ENCODE results near the gene INTS11. TPM values are rescaled to one million over a fixed set of nuclear protein-coding genes. Genes with fewer than 3 reads are reported as not detected.

The INTS11 gene
- total RNA-seq, 1 experiment from 2014 or later: 142 TPM

DNA sequence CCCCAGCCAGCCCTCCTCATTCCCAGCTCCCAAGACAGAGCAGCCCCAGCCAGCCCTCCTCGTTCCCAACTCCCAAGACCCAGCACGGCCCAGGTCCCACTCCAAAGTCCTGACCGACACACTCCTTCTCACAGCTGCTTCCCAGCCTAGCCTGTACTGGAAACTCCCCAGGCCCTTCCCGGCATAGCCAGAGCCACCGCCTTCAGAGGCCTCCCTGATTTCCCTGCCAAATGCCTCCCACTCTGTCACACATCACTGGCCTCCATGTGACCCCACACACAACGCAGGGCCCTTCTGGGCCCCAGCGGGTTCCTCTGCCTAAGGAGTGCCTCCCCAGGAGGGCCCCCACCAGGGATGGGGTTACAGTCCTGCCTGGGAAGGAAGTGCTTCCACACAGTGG, 53.6 kb downstream of the INTS11 start:
- no peak for DNase-seq (ENCODE audit: low read depth)

DNA sequence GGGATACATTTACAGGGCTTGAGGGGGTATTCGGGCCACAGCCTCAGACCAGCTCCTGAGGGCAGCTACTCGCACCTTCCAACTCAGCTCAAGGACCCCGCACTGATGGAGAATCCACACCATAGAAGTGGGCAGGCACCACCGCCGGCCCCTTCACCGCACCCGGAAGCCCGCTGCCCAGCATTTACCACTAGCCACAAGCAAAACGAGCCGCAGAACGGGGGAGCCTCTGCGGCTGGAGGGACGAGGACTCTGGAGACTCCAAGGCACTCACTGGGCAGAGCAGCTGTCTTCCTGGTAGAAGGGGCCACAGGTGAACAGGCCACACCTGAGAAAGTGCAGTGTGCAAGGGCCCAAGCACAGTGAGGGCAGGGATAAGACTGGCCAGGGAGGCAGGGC, 56.2 kb downstream of the INTS11 start:
- DNase-seq (ENCODE audit: low read depth): no peak

DNA sequence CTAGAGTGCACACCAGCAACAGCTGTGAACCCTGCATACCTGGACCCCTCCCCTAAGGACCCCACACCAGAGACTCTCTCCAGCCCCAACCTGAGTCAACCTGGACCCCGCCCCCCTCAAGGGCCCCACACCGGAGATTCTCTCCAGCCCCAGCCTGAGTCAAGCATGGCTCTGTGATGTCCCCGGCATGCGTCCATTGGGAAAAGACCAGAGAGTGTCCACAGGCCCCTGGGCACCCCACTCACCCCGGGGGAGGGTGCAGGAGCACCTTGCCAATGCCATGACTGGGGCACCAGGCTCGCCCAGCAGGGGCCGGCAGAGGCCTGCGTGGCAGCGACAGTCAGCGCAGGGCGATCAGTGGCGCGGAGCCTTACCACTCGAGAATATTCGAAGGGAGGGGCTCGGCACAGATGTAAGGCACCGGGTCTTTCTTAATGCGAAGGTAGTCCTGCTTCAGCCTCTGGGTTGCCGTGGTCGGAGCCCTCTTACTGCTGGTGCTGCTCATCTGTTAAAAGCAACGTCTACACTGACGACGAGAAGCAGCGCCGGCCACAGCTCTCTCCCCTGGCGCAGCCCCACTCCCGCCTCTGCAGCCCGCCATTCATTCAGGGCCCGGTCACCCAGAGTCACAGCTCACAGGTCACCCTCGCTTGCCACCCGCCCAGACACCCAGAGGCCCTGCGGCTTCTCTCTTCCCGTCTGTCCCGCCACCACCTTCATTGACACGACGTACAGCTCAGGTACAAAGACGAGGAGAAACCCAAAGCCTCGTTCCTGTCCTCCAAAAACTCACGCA, 56.8 kb downstream of the INTS11 start:
- no peak for DNase-seq (ENCODE audit: low read depth)

DNA sequence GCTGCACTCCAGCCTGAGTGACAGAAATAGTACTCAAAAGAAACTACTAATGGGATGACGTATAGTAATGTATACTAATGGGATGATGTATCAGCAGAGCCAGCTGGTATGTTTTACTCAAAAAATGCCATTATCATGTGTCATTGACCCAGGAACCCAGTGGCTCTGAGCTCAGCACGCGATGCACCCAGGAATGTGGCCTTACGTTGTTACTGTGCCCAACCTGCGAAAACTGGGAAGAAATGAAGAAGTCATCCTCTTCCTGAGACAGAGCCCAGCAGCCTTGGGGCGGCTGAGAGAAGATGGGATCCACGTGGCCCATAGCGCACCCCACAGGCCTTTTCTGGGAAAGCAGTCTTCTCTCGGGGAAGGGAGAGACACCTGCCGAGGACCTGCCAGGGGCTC, 59.6 kb downstream of the INTS11 start:
- DNase-seq (ENCODE audit: low read depth): peak; percentile 89

DNA sequence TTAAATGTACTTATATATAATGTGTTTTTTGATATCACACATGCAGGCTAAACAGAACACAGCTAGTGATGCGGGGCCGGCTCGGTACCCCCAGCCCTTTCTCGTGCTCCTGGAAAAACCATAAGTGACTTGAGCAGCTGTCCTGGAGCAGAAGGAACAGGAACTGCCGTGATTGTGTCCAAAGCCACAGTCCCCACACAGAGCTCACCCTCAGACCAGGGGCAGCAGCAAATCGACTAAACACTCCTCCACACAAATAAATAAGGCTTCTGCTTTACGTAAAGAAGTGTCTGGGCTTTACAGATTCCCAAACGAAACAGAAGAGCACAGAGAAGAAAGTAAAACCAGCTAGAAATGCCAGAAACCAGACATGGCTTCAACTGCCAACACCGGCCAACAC, 60.4 kb downstream of the INTS11 start:
- DNase-seq (ENCODE audit: low read depth): no peak

DNA sequence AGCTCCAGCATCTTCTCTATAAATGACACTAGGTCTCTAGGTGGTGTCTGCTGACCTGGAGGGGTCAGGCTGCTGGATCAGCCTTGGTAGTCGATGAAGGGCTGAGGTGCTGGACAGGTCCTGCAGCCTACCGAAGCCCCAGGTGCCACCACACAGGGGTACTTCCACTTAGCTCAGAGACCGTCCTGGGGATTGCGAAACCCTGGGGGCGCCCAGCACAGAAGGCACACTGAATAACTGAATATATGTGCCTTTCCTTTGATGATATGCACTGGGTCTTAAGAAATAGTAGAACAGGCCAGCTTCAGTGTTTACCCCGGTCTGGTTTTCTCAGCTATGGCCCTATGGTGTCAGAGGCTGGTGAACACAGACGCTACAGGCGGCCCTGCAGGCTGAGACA, 61.7 kb downstream of the INTS11 start:
- DNase-seq (ENCODE audit: low read depth): no peak

DNA sequence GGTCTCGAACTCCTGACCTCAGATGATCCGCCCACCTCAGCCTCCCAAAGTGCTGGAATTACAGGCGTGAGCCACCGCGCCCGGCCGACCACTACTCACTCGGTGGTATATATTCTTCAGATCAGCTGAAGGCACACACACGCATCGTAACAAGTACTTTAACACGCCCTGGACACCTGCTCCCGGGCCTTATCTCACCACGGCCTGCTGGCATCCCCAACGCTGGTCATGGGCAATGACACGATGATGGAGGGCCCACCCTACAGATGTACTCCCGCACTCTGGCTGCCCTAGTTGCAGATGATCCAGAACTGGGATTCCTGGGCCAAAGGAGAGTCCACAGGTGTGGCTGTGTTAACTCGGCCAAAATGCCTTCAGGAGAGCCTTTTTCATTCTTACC, 62.4 kb downstream of the INTS11 start:
- DNase-seq (ENCODE audit: low read depth): no peak

Small RNA genes within 50 kb of the gene (small RNA-seq; reads per million reads assigned to genes)
- not detected for gene MIR6726

Other genes with a start within 250 kb of the INTS11 start
- 17.8 and 19.8 TPM in 2 replicates for gene C1orf159, start 208.6 kb downstream of the INTS11 start, total RNA-seq (2014; rRNA removed; shearing (Covaris generic))
- not detected in 2 replicates for gene TTLL10, start 150.8 kb downstream of the INTS11 start, total RNA-seq (2014; rRNA removed; shearing (Covaris generic))
- gene TNFRSF18, start 118.1 kb downstream of the INTS11 start, total RNA-seq (2014; rRNA removed; shearing (Covaris generic)): not detected in 2 replicates
- gene TNFRSF4, start 110.5 kb downstream of the INTS11 start, total RNA-seq (2014; rRNA removed; shearing (Covaris generic)): 0.88 TPM in 1 of 2 replicates, not detected in the other
- 110 and 119 TPM in 2 replicates for gene SDF4, start 92.7 kb downstream of the INTS11 start, total RNA-seq (2014; rRNA removed; shearing (Covaris generic))
- gene B3GALT6, start 92.4 kb downstream of the INTS11 start, total RNA-seq (2014; rRNA removed; shearing (Covaris generic)): 27.3 and 37.6 TPM in 2 replicates
- gene C1QTNF12, start 77.9 kb downstream of the INTS11 start, total RNA-seq (2014; rRNA removed; shearing (Covaris generic)): 0.40 and 1.5 TPM in 2 replicates
- 125 and 139 TPM in 2 replicates for gene UBE2J2, start 50.8 kb downstream of the INTS11 start, total RNA-seq (2014; rRNA removed; shearing (Covaris generic))
- 0.20 and 0.59 TPM in 2 replicates for gene SCNN1D, start 44.2 kb downstream of the INTS11 start, total RNA-seq (2014; rRNA removed; shearing (Covaris generic))
- 28.9 and 34.9 TPM in 2 replicates for gene ACAP3, start 16.7 kb downstream of the INTS11 start, total RNA-seq (2014; rRNA removed; shearing (Covaris generic))
- 42.0 and 43.9 TPM in 2 replicates for gene PUSL1, start 16.1 kb downstream of the INTS11 start, total RNA-seq (2014; rRNA removed; shearing (Covaris generic))
- 36.8 and 55.0 TPM in 2 replicates for gene CPTP, start 142 bp upstream of the INTS11 start, total RNA-seq (2014; rRNA removed; shearing (Covaris generic))
- 0.03 and 0.08 TPM in 2 replicates for gene TAS1R3, start 6.6 kb upstream of the INTS11 start, total RNA-seq (2014; rRNA removed; shearing (Covaris generic))
- 113 and 118 TPM in 2 replicates for gene DVL1, start 24.8 kb upstream of the INTS11 start, total RNA-seq (2014; rRNA removed; shearing (Covaris generic))
- 0.11 and 0.50 TPM in 2 replicates for gene MXRA8, start 33.9 kb upstream of the INTS11 start, total RNA-seq (2014; rRNA removed; shearing (Covaris generic))
- 318 and 349 TPM in 2 replicates for gene AURKAIP1, start 50.5 kb upstream of the INTS11 start, total RNA-seq (2014; rRNA removed; shearing (Covaris generic))
- 74.6 and 96.1 TPM in 2 replicates for gene CCNL2, start 74.7 kb upstream of the INTS11 start, total RNA-seq (2014; rRNA removed; shearing (Covaris generic))
- 319 and 342 TPM in 2 replicates for gene MRPL20, start 82.6 kb upstream of the INTS11 start, total RNA-seq (2014; rRNA removed; shearing (Covaris generic))
- gene ANKRD65, start 96.6 kb upstream of the INTS11 start, total RNA-seq (2014; rRNA removed; shearing (Covaris generic)): not detected in 2 replicates
- gene VWA1, start 111.0 kb upstream of the INTS11 start, total RNA-seq (2014; rRNA removed; shearing (Covaris generic)): 0.05 and 0.23 TPM in 2 replicates
- 0.03 TPM in 1 of 2 replicates, not detected in the other for gene ATAD3C, start 125.0 kb upstream of the INTS11 start, total RNA-seq (2014; rRNA removed; shearing (Covaris generic))
- 57.0 and 59.0 TPM in 2 replicates for gene ATAD3B, start 147.1 kb upstream of the INTS11 start, total RNA-seq (2014; rRNA removed; shearing (Covaris generic))
- gene ATAD3A, start 187.5 kb upstream of the INTS11 start, total RNA-seq (2014; rRNA removed; shearing (Covaris generic)): 93.9 and 96.6 TPM in 2 replicates
- gene TMEM240, start 216.0 kb upstream of the INTS11 start, total RNA-seq (2014; rRNA removed; shearing (Covaris generic)): 3.1 TPM in 1 of 2 replicates, not detected in the other